SU-DHL-6 (cell line): ENCODE measurements around the gene CCDC110.

Experiments used
- EZH2phosphoT487 ChIP-seq: fragments of 200-600 bp; sonication (generic), shearing (Covaris generic); conservative IDR thresholded peaks from 2 replicates; pipeline ENCODE4 v1.6.1; 2018; ENCODE audit warnings: mild to moderate bottlenecking, antibody characterized with exemption, low read length, moderate library complexity, mixed read lengths
- TF ChIP-seq, protein P1 (sequence below): fragments of 200-600 bp; sonication (generic); IDR thresholded peaks from one replicate; pipeline ENCODE4 v1.5.1; 2017; ENCODE audit warnings: antibody characterized with exemption, mild to moderate bottlenecking, low read length, moderate library complexity; ENCODE audit not compliant: insufficient read depth, poor library complexity, severe bottlenecking

DNA sequence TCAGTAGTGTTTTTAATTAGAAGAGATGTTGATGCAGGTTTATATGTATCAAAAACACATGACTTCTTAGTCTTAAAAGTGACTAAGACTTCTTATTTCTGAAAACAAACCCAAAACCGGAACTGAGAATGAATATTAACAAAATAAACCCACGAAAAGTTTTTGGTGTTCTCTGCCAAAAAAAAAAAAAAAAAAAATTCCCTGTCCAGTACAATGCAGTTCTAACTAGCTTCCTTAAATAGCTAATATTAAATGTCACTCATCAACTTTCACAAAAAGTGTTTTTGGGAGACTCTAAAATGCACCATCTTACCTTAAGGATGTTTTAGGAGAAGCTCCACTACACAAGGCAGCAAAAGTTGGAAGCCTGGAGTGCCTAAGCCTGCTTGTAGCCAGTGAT, 72.9 kb downstream of the CCDC110 start:
- TF ChIP-seq, protein P1, sequence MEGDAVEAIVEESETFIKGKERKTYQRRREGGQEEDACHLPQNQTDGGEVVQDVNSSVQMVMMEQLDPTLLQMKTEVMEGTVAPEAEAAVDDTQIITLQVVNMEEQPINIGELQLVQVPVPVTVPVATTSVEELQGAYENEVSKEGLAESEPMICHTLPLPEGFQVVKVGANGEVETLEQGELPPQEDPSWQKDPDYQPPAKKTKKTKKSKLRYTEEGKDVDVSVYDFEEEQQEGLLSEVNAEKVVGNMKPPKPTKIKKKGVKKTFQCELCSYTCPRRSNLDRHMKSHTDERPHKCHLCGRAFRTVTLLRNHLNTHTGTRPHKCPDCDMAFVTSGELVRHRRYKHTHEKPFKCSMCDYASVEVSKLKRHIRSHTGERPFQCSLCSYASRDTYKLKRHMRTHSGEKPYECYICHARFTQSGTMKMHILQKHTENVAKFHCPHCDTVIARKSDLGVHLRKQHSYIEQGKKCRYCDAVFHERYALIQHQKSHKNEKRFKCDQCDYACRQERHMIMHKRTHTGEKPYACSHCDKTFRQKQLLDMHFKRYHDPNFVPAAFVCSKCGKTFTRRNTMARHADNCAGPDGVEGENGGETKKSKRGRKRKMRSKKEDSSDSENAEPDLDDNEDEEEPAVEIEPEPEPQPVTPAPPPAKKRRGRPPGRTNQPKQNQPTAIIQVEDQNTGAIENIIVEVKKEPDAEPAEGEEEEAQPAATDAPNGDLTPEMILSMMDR = no peak
- no peak for TF ChIP-seq EZH2phosphoT487
